IPS DF 6.9 (cell line): ENCODE results near the gene SLC2A10.
"Not testable (repeated sequence)": the region's sequence is repeated elsewhere in the genome, so short reads cannot be mapped to it uniquely, and the experiment has no call there.

ENCODE experiments used
- DNase-seq: peaks from one replicate; pipeline ENCODE4 v3.0.0-alpha.2; 2013; ENCODE audit warnings: low read depth, low spot score
- H3K27ac ChIP-seq: one replicate; pipeline ENCODE4 v1.5.1; 2013; ENCODE audit warnings: low read length, control low read depth
- H3K27me3 ChIP-seq: 2 replicates; pipeline ENCODE4 v1.6.1; 2013; ENCODE audit warnings: mild to moderate bottlenecking, low read length; ENCODE audit not compliant: control insufficient read depth, insufficient read depth
- H3K36me3 ChIP-seq: 2 replicates; pipeline ENCODE4 v1.6.1; 2013; ENCODE audit warnings: low read length; ENCODE audit not compliant: control insufficient read depth, insufficient read depth
- H3K4me1 ChIP-seq: 2 replicates; pipeline ENCODE4 v1.6.1; 2013; ENCODE audit warnings: low read length; ENCODE audit not compliant: control insufficient read depth, insufficient read depth
- H3K4me3 ChIP-seq: 2 replicates; pipeline ENCODE4 v1.5.1; 2013; ENCODE audit warnings: mild to moderate bottlenecking, low read length
- H3K9me3 ChIP-seq: 2 replicates; pipeline ENCODE4 v1.6.1; 2013; ENCODE audit warnings: low read length, inconsistent platforms; ENCODE audit not compliant: control insufficient read depth, insufficient read depth
- WGBS: extraction: QIAGEN DNeasy Blood & Tissue Kit; methylation state at CpG from one replicate; pipeline ENCODE4 v1.1.7; 2013; ENCODE audit warnings: mixed read lengths, missing lambda C conversion rate; ENCODE audit not compliant: insufficient read length, insufficient coverage; 5-methylcytosine and 5-hydroxymethylcytosine counted together

The SLC2A10 gene

DNA sequence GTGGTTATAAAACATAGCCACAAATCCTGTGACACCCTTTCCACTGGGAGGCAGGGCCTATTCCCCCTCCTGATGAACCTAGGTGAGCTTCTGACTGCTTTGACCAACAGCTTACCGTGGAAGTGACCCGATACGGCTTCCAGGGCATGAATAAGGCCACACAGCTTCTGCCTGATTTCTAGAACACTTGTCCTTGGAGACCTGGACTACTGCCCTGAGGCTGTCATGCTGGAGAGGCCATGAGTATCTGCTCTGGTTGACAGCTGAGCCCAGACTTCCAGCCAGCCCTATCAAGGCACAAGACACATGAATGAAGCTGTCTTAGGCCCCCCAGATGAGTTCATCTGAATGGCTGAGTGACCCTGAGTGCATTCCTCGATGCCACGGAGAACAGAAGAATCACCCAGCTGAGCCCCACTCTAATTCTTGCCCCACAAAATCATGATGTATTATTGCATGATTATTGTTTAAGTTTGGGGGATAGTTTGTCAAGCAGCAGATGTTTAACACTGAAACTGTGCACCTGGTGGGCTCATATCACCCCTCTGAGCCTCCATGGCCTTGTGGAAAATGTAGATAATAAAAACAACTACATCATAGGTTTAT lies 36.8 kb upstream of the SLC2A10 start:
- Histone ChIP-seq H3K4me1 (peaks cover 7% of the 10 kb centered on the region; the same call in 1 of the 2 replicates), H3K27me3 (no peaks in the 10 kb centered on the region), H3K27ac (no peak overlapping the region), H3K9me3 (no peaks in the 10 kb centered on the region), H3K36me3 (no peaks in the 10 kb centered on the region), H3K4me3 (no peak overlapping the region)
- DNase-seq: no peak
- no CpG with 5 or more reads among the region's 5 CpGs for WGBS

DNA sequence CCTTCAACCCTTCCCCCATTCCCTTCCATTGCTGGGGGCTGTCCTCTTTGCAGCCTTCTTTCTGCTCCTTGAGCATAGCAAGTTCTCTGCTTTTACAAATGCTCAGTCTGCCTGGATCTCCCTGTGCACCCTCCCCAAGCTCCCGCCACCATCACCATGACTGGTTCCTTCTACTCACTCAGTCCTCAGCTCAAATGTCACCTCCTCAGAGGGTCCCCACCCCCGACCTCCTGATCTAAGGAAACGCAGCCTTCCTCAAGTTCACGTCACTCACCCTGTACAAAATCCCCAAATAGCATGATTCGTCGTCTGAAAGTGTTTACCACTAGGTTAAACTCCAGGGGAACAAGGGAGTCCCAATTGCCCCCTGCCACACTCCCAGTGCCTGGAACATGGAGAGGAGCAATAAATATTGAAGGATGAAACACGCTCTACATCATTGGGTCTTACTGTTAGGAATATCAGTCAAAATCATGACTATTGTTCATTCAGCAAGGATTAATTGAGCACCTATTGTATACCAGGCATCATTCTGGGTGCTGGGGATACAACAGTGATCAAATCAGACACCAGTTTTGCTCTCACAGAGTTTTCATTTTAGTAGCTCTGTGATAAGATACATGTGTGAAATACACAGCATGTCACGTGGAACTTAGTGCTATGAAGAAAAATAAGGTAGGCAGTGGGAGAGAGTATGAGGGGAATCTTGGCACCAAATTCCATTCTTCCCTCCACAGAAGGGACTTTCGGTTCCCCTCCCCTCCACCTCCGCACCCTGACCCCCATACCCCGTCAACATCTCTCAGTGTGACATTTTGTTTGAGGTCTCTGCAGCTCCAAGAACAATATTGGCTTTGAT lies 35.8 kb upstream of the SLC2A10 start:
- no peak overlapping the region for H3K4me3 ChIP-seq
- H3K27me3 ChIP-seq: no peaks in the 10 kb centered on the region
- H3K9me3 ChIP-seq: no peaks in the 10 kb centered on the region
- no peak overlapping the region for H3K27ac ChIP-seq
- H3K4me1 ChIP-seq: peaks cover 7% of the 10 kb centered on the region; the same call in 1 of the 2 replicates
- no peaks in the 10 kb centered on the region for H3K36me3 ChIP-seq
- no CpG with 5 or more reads among the region's 11 CpGs for WGBS
- DNase-seq: no peak

DNA sequence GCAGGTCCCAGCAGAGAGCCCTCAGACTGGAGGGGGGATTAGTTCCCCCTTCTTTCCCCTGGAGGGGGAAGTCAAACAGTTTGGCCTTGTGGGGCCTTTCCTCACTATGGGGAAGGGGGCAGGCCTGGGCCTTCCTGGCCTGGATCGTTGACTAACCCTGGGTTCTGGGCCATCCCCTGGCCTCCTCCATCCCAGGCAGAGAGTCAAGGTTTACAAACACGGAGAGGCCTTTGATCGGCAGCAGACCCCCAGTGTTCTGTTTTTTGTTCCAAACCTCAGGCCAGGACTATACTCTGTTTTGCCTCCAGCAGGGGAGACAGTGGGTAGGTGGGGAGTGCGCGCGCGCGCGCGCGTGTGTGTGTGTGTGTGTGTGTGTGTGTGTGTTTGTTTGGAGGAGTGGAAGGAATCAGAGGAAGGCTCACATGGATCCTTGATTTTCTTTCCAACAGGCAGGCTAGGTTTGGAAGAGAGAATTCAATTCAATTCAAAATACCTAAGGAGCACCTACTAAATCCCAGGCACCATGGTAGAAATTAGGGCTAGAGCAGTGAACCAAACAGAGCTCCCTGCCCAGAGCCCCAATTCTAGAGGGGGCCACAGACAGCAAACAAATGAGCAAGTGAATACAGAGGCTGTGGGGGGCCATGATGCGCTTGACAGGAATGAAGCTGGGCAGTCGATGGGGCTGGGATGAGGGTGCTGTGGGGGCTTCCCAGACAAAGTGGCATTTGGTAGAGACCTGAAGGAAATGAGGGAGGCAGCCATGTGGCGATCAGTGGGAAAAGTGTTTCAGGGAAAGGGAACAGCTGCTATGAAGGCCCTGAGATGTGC lies 35.0 kb upstream of the SLC2A10 start:
- Histone ChIP-seq H3K36me3 (no peaks in the 10 kb centered on the region), H3K9me3 (no peaks in the 10 kb centered on the region), H3K27me3 (no peaks in the 10 kb centered on the region), H3K27ac (no peak overlapping the region), H3K4me1 (peaks cover 7% of the 10 kb centered on the region; the same call in 1 of the 2 replicates), H3K4me3 (no peak overlapping the region)
- no CpG with 5 or more reads among the region's 14 CpGs for WGBS
- DNase-seq: no peak

DNA sequence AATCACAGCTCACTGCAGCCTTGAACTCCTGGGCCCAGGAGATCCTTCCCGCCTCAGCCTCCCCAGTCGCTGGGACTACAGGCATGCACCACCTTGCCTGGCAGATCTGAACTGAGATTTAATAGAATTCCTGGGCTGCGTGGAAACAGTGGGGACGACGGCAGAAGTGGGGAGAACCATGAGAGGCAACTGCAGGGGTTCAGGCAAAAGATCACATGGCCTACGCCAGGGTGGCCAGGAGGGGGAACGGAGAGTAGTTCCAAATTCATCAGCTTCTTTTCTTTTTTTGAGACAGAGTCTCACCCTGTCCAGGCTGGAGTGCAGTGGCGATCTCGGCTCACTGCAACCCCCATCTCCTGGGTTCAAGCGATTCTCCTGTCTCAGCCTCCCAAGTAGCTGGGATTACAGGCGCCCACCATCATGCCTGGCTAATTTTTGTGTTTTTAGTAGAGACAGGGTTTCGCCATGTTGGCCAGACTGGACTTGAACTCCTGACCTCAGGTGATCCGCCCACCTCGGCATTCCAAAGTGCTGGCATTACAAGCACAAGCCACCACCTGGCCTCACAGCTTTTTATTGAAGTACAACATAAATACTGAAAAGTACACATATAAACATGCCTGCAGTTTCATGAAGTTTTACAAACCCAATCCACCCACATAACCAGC lies 32.7 kb upstream of the SLC2A10 start:
- H3K4me3 ChIP-seq, DNase-seq, H3K9me3 ChIP-seq, H3K27ac ChIP-seq, H3K4me1 ChIP-seq, H3K36me3 ChIP-seq, H3K27me3 ChIP-seq: not testable (repeated sequence)
- WGBS: no CpG with 5 or more reads among the region's 14 CpGs

GRCh38 chr20:46677608-46678007 lies 31.8 kb upstream of the SLC2A10 start:
- no peak overlapping the region for H3K4me3 ChIP-seq
- H3K36me3 ChIP-seq: peaks cover 3% of the 10 kb centered on the region; the same call in 1 of the 2 replicates
- H3K27me3 ChIP-seq: no peaks in the 10 kb centered on the region
- no peak for DNase-seq
- WGBS: no CpG with 5 or more reads among the region's 5 CpGs
- H3K27ac ChIP-seq: no peak overlapping the region
- H3K4me1 ChIP-seq: peaks cover 8% of the 10 kb centered on the region; the same call in 1 of the 2 replicates
- H3K9me3 ChIP-seq: no peaks in the 10 kb centered on the region

GRCh38 chr20:46678516-46678915 lies 30.9 kb upstream of the SLC2A10 start:
- no peaks in the 10 kb centered on the region for H3K9me3 ChIP-seq
- DNase-seq: no peak
- H3K4me1 ChIP-seq: peaks cover 7% of the 10 kb centered on the region; the same call in 1 of the 2 replicates
- H3K36me3 ChIP-seq: peaks cover 3% of the 10 kb centered on the region; the same call in 1 of the 2 replicates
- H3K27me3 ChIP-seq: no peaks in the 10 kb centered on the region
- H3K27ac ChIP-seq: no peak overlapping the region
- no peak overlapping the region for H3K4me3 ChIP-seq
- no CpG with 5 or more reads among the region's 4 CpGs for WGBS

- WGBS: no CpG with 5 or more reads among the region's 2 CpGs
Observed at GRCh38 chr20:46680684-46681031, 28.8 kb upstream of the SLC2A10 start.

GRCh38 chr20:46681032-46681854 lies 28.2 kb upstream of the SLC2A10 start:
- no peak for DNase-seq
- Histone ChIP-seq H3K36me3 (peaks cover 4% of the 10 kb centered on the region; the same call in 1 of the 2 replicates), H3K4me1 (peaks cover 3% of the 10 kb centered on the region; the same call in 1 of the 2 replicates), H3K27me3 (no peaks in the 10 kb centered on the region), H3K27ac (no peak overlapping the region), H3K9me3 (no peaks in the 10 kb centered on the region), H3K4me3 (no peak overlapping the region)
- no CpG with 5 or more reads among the region's 14 CpGs for WGBS

More at GRCh38 chr20:46680684-46681031, 28.8 kb upstream of the SLC2A10 start:
- H3K4me1 ChIP-seq: peaks cover 3% of the 10 kb centered on the region; the same call in 1 of the 2 replicates
- H3K9me3 ChIP-seq: no peaks in the 10 kb centered on the region
- H3K27ac ChIP-seq: no peak overlapping the region
- no peak overlapping the region for H3K4me3 ChIP-seq
- no peaks in the 10 kb centered on the region for H3K27me3 ChIP-seq
- H3K36me3 ChIP-seq: peaks cover 3% of the 10 kb centered on the region; the same call in 1 of the 2 replicates
- no peak for DNase-seq

GRCh38 chr20:46682063-46682821 lies 27.2 kb upstream of the SLC2A10 start:
- Histone ChIP-seq H3K36me3 (peaks cover 8% of the 10 kb centered on the region; the same call in 1 of the 2 replicates), H3K27me3 (no peaks in the 10 kb centered on the region), H3K4me3 (no peak overlapping the region), H3K27ac (no peak overlapping the region), H3K9me3 (no peaks in the 10 kb centered on the region), H3K4me1 (peaks cover 3% of the 10 kb centered on the region; the same call in 1 of the 2 replicates)
- no peak for DNase-seq
- no CpG with 5 or more reads among the region's 9 CpGs for WGBS
